Neutrophil (primary cell): ENCODE results near the gene SLC2A6.

ENCODE experiments used
- H3K27ac ChIP-seq: fragments of 200-600 bp; sonication (generic); 2 replicates; pipeline ENCODE4 v1.5.1; 2016; ENCODE audit warnings: mild to moderate bottlenecking, moderate library complexity
- H3K27me3 ChIP-seq: fragments of 200-600 bp; sonication (generic); 2 replicates; pipeline ENCODE4 v1.6.0; 2016; ENCODE audit warnings: mild to moderate bottlenecking
- H3K36me3 ChIP-seq: fragments of 200-600 bp; sonication (generic); 2 replicates; pipeline ENCODE4 v1.5.1; 2017
- H3K4me1 ChIP-seq, 2 experiments: fragments of 200-600 bp in 1 of 2; sonication (generic) in 1 of 2; 1 replicate in 1 of 2; 2 replicates in 1 of 2; pipeline versions ENCODE4 v1.5.1 to v1.6.1; 2013 to 2016; ENCODE audit warnings: low read depth in 1 of 2, low read length in 1 of 2, mild to moderate bottlenecking in 1 of 2, moderate library complexity in 1 of 2; ENCODE audit not compliant: control insufficient read depth in 1 of 2, insufficient read depth in 1 of 2
- H3K4me3 ChIP-seq, 2 experiments: fragments of 200-600 bp in 1 of 2; sonication (generic) in 1 of 2; 1 replicate in 1 of 2; 2 replicates in 1 of 2; pipeline ENCODE4 v1.5.1; 2013 to 2016; ENCODE audit warnings: low read depth in 1 of 2, low read length in 1 of 2, mild to moderate bottlenecking in 1 of 2, moderate library complexity in 1 of 2
- H3K9me3 ChIP-seq: fragments of 200-600 bp; sonication (generic); 2 replicates; pipeline ENCODE4 v1.5.1; 2016
- CTCF ChIP-seq: fragments of 200-600 bp; sonication (generic); IDR thresholded peaks from 2 replicates; pipeline ENCODE4 v1.5.1; 2016; ENCODE audit warnings: antibody characterized with exemption

Gene SLC2A6

GRCh38 chr9:133491656-133491925, 12.7 kb upstream of the SLC2A6 start:
- Histone ChIP-seq H3K4me3 (no peak overlapping the region), H3K27ac (no peak overlapping the region), H3K9me3 (no peaks in the 10 kb centered on the region), H3K27me3 (no peaks in the 10 kb centered on the region), H3K36me3 (no peaks in the 10 kb centered on the region), H3K4me1 (no peaks in the 10 kb centered on the region)
- no peak for TF ChIP-seq CTCF

GRCh38 chr9:133490865-133491655, 12.2 kb upstream of the SLC2A6 start:
- H3K27ac ChIP-seq: no peak overlapping the region
- H3K4me3 ChIP-seq: no peak overlapping the region
- no peaks in the 10 kb centered on the region for H3K9me3 ChIP-seq
- no peaks in the 10 kb centered on the region for H3K27me3 ChIP-seq
- no peaks in the 10 kb centered on the region for H3K36me3 ChIP-seq
- H3K4me1 ChIP-seq: no peaks in the 10 kb centered on the region
- TF ChIP-seq CTCF: no peak

- H3K4me1 ChIP-seq: no peaks in the 10 kb centered on the region
- H3K27me3 ChIP-seq: no peaks in the 10 kb centered on the region
- H3K27ac ChIP-seq: no peak overlapping the region
- no peaks in the 10 kb centered on the region for H3K36me3 ChIP-seq
- H3K4me3 ChIP-seq: no peak overlapping the region
- no peaks in the 10 kb centered on the region for H3K9me3 ChIP-seq
- TF ChIP-seq CTCF: no peak
Measured at GRCh38 chr9:133490201-133490681, 11.3 kb upstream of the SLC2A6 start.

GRCh38 chr9:133489253-133490190, 10.6 kb upstream of the SLC2A6 start:
- Histone ChIP-seq H3K36me3 (no peaks in the 10 kb centered on the region), H3K27me3 (peaks cover 3% of the 10 kb centered on the region), H3K27ac (no peak overlapping the region), H3K4me3 (no peak overlapping the region), H3K9me3 (no peaks in the 10 kb centered on the region), H3K4me1 (no peaks in the 10 kb centered on the region)
- TF ChIP-seq CTCF: no peak

GRCh38 chr9:133488686-133489252, 9.9 kb upstream of the SLC2A6 start:
- Histone ChIP-seq H3K9me3 (no peaks in the 10 kb centered on the region), H3K36me3 (no peaks in the 10 kb centered on the region), H3K27ac (no peak overlapping the region), H3K4me3 (no peak overlapping the region), H3K4me1 (no peaks in the 10 kb centered on the region), H3K27me3 (peaks cover 5% of the 10 kb centered on the region)
- no peak for TF ChIP-seq CTCF
